Measurements from ENCODE around the gene TLE4. TPM values are rescaled to one million over a fixed set of nuclear protein-coding genes. Genes with fewer than 3 reads are reported as not detected.

Gene TLE4
- total RNA-seq, 1 experiment from 2014 or later, result 8.7 TPM

DNA sequence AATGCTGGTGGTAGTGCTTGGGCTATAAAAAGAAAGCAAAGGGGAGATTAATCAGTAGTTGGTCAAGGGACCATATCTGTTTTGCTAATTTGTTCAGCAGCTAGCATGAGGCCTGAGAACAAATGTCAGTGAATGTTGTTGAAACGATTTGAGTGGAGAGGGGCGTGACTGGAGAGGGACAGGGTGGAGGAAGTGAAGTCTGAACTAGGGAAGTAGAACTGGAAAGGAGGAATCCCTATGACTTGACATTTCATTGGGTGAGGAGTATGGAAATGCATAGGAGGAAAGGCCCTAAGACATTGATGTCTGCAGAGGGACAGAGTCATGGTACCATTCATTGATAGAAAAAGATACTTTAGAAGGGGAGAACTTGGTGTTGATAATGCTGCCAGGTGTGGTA, 19.7 kb downstream of the TLE4 start:
- CTCF ChIA-PET, result no interaction called here
- H3K27ac Mint-ChIP-seq (ENCODE audit: low read depth, unreplicated experiment), result no peak overlapping the region
- TF ChIP-seq, protein P1, sequence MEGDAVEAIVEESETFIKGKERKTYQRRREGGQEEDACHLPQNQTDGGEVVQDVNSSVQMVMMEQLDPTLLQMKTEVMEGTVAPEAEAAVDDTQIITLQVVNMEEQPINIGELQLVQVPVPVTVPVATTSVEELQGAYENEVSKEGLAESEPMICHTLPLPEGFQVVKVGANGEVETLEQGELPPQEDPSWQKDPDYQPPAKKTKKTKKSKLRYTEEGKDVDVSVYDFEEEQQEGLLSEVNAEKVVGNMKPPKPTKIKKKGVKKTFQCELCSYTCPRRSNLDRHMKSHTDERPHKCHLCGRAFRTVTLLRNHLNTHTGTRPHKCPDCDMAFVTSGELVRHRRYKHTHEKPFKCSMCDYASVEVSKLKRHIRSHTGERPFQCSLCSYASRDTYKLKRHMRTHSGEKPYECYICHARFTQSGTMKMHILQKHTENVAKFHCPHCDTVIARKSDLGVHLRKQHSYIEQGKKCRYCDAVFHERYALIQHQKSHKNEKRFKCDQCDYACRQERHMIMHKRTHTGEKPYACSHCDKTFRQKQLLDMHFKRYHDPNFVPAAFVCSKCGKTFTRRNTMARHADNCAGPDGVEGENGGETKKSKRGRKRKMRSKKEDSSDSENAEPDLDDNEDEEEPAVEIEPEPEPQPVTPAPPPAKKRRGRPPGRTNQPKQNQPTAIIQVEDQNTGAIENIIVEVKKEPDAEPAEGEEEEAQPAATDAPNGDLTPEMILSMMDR (IDR thresholded peaks at IDR 0.05; ENCODE audit: unreplicated experiment), result no peak
- H3K36me3 Mint-ChIP-seq (ENCODE audit: insufficient read depth, unreplicated experiment), result peaks cover 1% of the 10 kb centered on the region
- POLR2A ChIA-PET, result interaction anchor here (0.6 kb wide), 1 partner anchor 60 kb away, joined by 3 read pairs; no protein-coding TSS in a partner anchor
- DNase-seq (ENCODE audit: unreplicated experiment), result no peak
- no peaks in the 10 kb centered on the region for H3K9me3 Mint-ChIP-seq (ENCODE audit: unreplicated experiment)
- H3K4me3 Mint-ChIP-seq (ENCODE audit: unreplicated experiment), result no peak overlapping the region
- no peaks in the 10 kb centered on the region for H3K27me3 Mint-ChIP-seq (ENCODE audit: insufficient read depth, unreplicated experiment)
- no TSS peak for BruUV-seq (replicated peaks)
- intact Hi-C loops (cut with micrococcal nuclease), result no loop called here
- peaks cover 9% of the 10 kb centered on the region for H3K4me1 Mint-ChIP-seq (ENCODE audit: insufficient read depth, unreplicated experiment)

DNA sequence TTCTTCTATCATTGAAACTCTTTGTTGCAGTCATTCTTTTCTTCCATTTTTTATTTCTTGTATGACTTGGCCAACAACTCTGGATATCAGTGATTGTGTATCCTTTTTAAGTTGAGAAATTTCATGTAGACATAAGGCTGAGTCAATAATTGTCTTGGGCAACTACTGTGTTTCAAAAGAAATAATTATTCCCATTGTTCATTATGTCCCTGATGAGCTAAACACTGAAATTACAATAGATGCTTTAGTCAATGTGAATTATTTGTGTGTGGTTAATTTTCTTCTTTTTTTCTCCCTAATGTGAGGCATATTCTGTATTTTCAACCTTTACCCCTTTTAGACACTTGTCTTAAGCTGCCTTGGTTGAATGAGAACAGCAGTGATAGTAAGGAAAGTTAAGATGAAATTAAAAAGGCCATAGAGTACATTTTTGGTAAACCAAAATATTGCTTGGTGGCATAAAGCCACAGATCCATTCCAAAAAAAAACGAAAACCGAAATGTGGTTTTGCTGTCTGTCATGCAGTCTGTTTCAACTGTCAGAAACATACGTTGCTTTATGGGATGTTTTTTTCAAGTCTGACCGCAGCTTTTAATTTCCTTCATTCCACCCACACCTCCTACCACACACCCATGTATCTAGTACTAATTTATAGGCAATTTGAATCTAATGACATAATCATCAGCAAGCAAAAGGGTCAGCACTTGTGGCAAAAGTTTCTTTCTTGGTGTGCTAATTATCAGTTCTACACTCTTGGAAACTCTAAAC, 21.1 kb downstream of the TLE4 start:
- ChIA-PET CTCF (interaction anchor here (0.5 kb wide), 1 partner anchor 36 kb away, joined by 3 read pairs; no protein-coding TSS in a partner anchor), POLR2A (interaction anchor here (0.6 to 0.7 kb wide), 2 partner anchors 8 to 227 kb away, joined by 3 read pairs; no protein-coding TSS in a partner anchor)
- no TSS peak for BruUV-seq (replicated peaks)
- no peak overlapping the region for H3K27ac Mint-ChIP-seq (ENCODE audit: low read depth, unreplicated experiment)
- no peak for DNase-seq (ENCODE audit: unreplicated experiment)
- intact Hi-C loops (cut with micrococcal nuclease), result no loop called here
- TF ChIP-seq, protein P1 (IDR thresholded peaks at IDR 0.05; ENCODE audit: unreplicated experiment), result no peak
- no peaks in the 10 kb centered on the region for H3K9me3 Mint-ChIP-seq (ENCODE audit: unreplicated experiment)
- no peaks in the 10 kb centered on the region for H3K27me3 Mint-ChIP-seq (ENCODE audit: insufficient read depth, unreplicated experiment)
- H3K36me3 Mint-ChIP-seq (ENCODE audit: insufficient read depth, unreplicated experiment), result no peaks in the 10 kb centered on the region
- peaks cover 9% of the 10 kb centered on the region for H3K4me1 Mint-ChIP-seq (ENCODE audit: insufficient read depth, unreplicated experiment)
- no peak overlapping the region for H3K4me3 Mint-ChIP-seq (ENCODE audit: unreplicated experiment)

DNA sequence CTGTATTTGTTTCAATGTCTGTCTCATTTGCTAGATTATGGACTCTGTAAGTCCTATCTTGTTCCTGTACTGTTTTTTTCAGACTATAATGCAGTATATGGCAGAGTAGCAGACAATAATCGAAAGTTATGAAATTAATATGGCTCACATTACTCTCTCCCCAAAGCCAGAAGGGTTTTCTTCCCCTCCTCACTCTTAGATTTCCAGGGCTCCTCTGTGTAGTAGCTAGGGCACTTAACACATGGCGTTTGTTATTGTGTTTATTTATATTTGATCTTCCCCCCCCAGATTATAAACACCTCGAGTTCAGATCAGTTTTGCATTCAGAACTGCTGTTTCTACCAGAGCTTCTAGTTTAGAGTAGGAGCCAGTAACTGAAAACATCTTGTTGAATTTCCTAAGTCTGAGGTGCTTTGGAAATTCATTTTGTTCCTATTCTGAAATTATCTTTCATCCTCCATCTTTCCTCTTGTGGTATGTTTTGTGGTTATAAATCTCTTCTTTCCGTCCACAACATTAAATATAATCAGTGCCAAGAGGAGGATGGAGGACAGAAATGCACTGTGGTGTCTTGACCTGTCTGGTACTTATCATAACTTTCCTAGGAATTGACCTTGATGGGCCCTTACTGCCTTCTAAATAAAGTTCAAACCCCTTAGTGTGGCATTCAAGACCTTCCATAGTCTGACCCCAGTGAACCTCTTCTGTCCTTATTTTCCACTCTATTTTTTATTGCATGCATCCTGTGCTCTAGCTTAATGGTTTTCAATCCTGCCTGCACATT, 27.0 kb downstream of the TLE4 start:
- BruUV-seq (replicated peaks), result no TSS peak
- H3K4me3 Mint-ChIP-seq (ENCODE audit: unreplicated experiment), result no peak overlapping the region
- intact Hi-C loops (cut with micrococcal nuclease), result no loop called here

DNA sequence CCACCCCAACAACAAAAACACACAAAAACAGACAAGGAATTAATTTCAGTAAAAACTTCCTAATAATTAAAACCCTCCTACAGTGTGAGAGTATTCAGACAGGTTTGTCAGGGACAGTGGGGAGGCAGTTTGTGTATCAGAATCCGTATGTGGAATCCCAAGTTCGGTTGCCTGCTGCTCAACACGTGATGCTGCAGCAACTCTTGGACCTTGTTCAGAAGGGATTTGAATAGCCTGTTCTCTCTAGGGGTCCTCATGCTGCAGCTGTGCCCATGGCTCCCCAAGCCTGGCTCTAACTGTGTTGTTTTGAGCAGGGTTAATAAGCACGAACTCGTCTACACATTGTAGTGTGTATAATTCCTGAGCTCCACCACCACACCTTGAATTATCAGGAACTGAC, 28.7 kb downstream of the TLE4 start:
- ChIA-PET POLR2A (no interaction called here), CTCF (no interaction called here)
- Mint-ChIP-seq H3K9me3 (ENCODE audit: unreplicated experiment) (no peaks in the 10 kb centered on the region), H3K27ac (ENCODE audit: low read depth, unreplicated experiment) (no peak overlapping the region), H3K27me3 (ENCODE audit: insufficient read depth, unreplicated experiment) (no peaks in the 10 kb centered on the region), H3K4me1 (ENCODE audit: insufficient read depth, unreplicated experiment) (no peaks in the 10 kb centered on the region), H3K4me3 (ENCODE audit: unreplicated experiment) (no peak overlapping the region), H3K36me3 (ENCODE audit: insufficient read depth, unreplicated experiment) (no peaks in the 10 kb centered on the region)
- intact Hi-C loops (cut with micrococcal nuclease), result no loop called here
- no peak for DNase-seq (ENCODE audit: unreplicated experiment)
- no TSS peak for BruUV-seq (replicated peaks)
- TF ChIP-seq, protein P1 (IDR thresholded peaks at IDR 0.05; ENCODE audit: unreplicated experiment), result no peak

More for the DNA sequence above, 27.0 kb downstream of the TLE4 start:
- Mint-ChIP-seq H3K9me3 (ENCODE audit: unreplicated experiment) (no peaks in the 10 kb centered on the region), H3K27me3 (ENCODE audit: insufficient read depth, unreplicated experiment) (no peaks in the 10 kb centered on the region), H3K27ac (ENCODE audit: low read depth, unreplicated experiment) (no peak overlapping the region), H3K4me1 (ENCODE audit: insufficient read depth, unreplicated experiment) (no peaks in the 10 kb centered on the region), H3K36me3 (ENCODE audit: insufficient read depth, unreplicated experiment) (no peaks in the 10 kb centered on the region)
- TF ChIP-seq, protein P1 (IDR thresholded peaks at IDR 0.05; ENCODE audit: unreplicated experiment), result no peak
- no peak for DNase-seq (ENCODE audit: unreplicated experiment)
- POLR2A ChIA-PET, result no interaction called here
- CTCF ChIA-PET, result interaction anchor here (0.6 to 0.7 kb wide), 2 partner anchors 54 to 59 kb away, joined by 3 read pairs; no protein-coding TSS in a partner anchor
